Endothelial cell (in vitro differentiated cells): ENCODE data around the gene CELF5. TPM values are rescaled to one million over a fixed set of nuclear protein-coding genes. Genes with fewer than 3 reads are reported as not detected.

Experiments
- DNase-seq: peaks from one replicate; pipeline ENCODE4 v3.0.0; 2021; ENCODE audit warnings: low spot score
- H3K27ac Mint-ChIP-seq: one replicate; pipeline ENCODE4 v1.8.0; 2021; ENCODE audit warnings: mixed read lengths, inconsistent platforms; ENCODE audit not compliant: unreplicated experiment
- H3K27me3 Mint-ChIP-seq: one replicate; pipeline ENCODE4 v1.8.0; 2021; ENCODE audit warnings: mild to moderate bottlenecking, moderate library complexity, mixed read lengths, inconsistent platforms; ENCODE audit not compliant: unreplicated experiment
- H3K36me3 Mint-ChIP-seq: one replicate; pipeline ENCODE4 v1.8.0; 2021; ENCODE audit warnings: mild to moderate bottlenecking, low read depth, mixed read lengths, inconsistent platforms; ENCODE audit not compliant: unreplicated experiment
- H3K4me1 Mint-ChIP-seq: one replicate; pipeline ENCODE4 v1.8.0; 2021; ENCODE audit warnings: mild to moderate bottlenecking, mixed read lengths, inconsistent platforms; ENCODE audit not compliant: unreplicated experiment
- H3K4me3 Mint-ChIP-seq: one replicate; pipeline ENCODE4 v1.8.0; 2021; ENCODE audit warnings: mild to moderate bottlenecking, mixed read lengths, inconsistent platforms; ENCODE audit not compliant: unreplicated experiment
- H3K9me3 Mint-ChIP-seq: one replicate; pipeline ENCODE4 v1.8.0; 2021; ENCODE audit warnings: mixed read lengths, inconsistent platforms; ENCODE audit not compliant: unreplicated experiment
- total RNA-seq: library from RNA; stranded (reverse); fragmentation: NEBNext Ultra II Directional; extraction: Animal tissue kit (Norgen Biotek cat#: 25700); gene quantifications from one replicate; pipeline ENCODE4 v1.2.1, GENCODE V29; 2021; ENCODE audit not compliant: unreplicated experiment
- TF ChIP-seq, protein P1 (sequence below): fragments of 200-600 bp; sonication (generic); IDR thresholded peaks from one replicate; pipeline ENCODE4 v1.5.0; 2021; ENCODE audit warnings: antibody characterized with exemption; ENCODE audit not compliant: unreplicated experiment

Gene CELF5
- total RNA-seq, 1 donor from 2014 or later = 0.38 TPM

DNA sequence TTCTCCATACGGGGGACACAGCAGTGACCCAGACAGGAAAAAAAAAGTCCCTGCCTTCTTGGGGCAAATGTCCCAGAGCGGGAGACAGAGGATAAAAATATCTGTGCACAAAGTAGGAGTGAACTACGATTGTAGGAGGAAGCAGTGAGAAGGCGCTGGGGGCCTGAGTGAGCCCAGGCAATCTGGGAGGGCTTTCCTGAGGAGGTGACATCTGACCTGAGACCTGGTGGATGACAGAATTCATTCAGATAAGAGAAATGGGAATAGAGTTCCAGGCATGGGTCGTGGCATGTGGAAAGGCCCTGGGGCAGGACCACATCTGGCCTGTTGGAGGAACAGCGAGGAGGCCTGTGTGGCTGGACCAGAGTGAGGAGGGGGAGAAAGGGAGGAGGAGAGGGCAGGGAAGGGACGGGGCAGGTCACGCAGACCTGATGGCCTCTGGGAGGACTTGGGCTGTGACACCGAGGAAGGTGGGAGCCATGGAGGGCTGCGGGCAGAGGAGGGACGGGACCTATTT, 91.7 kb downstream of the CELF5 start:
- Mint-ChIP-seq H3K36me3 (no peaks in the 10 kb centered on the region), H3K9me3 (no peaks in the 10 kb centered on the region), H3K4me1 (no peaks in the 10 kb centered on the region), H3K27ac (no peak overlapping the region), H3K4me3 (no peak overlapping the region), H3K27me3 (peaks cover 4% of the 10 kb centered on the region)
- TF ChIP-seq, protein P1, sequence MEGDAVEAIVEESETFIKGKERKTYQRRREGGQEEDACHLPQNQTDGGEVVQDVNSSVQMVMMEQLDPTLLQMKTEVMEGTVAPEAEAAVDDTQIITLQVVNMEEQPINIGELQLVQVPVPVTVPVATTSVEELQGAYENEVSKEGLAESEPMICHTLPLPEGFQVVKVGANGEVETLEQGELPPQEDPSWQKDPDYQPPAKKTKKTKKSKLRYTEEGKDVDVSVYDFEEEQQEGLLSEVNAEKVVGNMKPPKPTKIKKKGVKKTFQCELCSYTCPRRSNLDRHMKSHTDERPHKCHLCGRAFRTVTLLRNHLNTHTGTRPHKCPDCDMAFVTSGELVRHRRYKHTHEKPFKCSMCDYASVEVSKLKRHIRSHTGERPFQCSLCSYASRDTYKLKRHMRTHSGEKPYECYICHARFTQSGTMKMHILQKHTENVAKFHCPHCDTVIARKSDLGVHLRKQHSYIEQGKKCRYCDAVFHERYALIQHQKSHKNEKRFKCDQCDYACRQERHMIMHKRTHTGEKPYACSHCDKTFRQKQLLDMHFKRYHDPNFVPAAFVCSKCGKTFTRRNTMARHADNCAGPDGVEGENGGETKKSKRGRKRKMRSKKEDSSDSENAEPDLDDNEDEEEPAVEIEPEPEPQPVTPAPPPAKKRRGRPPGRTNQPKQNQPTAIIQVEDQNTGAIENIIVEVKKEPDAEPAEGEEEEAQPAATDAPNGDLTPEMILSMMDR = no peak
- no peak for DNase-seq

DNA sequence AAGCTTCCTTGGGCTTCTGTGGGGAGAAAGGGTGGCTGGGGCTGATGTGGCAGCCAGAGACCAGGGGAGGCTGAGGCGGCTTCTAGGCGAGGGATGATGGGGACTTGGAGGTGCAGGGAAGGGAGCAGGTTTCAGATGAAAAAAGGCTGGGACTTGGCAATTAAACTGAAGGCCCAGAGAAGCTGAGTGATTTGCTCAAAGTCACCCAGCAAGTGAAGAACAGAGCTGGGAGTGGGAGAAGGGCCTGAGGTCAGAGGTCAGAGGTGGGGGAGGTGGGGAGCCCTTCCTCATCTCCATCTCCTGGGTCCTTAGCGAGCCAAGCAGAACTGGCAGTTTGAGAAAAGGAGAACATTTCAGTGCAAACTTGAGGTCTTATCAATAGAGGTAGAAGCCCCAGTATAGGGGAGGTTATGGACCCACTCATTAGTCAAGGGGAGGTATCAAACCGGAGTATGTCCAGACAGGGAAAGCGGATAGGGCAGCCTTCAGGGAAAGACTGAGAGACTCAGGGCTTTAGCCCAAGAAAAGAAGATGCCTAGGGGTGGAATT, 92.3 kb downstream of the CELF5 start:
- Mint-ChIP-seq H3K4me3 (no peak overlapping the region), H3K4me1 (no peaks in the 10 kb centered on the region), H3K9me3 (no peaks in the 10 kb centered on the region), H3K27me3 (peaks cover 4% of the 10 kb centered on the region), H3K36me3 (no peaks in the 10 kb centered on the region), H3K27ac (no peak overlapping the region)
- no peak for DNase-seq
- TF ChIP-seq, protein P1 = no peak

DNA sequence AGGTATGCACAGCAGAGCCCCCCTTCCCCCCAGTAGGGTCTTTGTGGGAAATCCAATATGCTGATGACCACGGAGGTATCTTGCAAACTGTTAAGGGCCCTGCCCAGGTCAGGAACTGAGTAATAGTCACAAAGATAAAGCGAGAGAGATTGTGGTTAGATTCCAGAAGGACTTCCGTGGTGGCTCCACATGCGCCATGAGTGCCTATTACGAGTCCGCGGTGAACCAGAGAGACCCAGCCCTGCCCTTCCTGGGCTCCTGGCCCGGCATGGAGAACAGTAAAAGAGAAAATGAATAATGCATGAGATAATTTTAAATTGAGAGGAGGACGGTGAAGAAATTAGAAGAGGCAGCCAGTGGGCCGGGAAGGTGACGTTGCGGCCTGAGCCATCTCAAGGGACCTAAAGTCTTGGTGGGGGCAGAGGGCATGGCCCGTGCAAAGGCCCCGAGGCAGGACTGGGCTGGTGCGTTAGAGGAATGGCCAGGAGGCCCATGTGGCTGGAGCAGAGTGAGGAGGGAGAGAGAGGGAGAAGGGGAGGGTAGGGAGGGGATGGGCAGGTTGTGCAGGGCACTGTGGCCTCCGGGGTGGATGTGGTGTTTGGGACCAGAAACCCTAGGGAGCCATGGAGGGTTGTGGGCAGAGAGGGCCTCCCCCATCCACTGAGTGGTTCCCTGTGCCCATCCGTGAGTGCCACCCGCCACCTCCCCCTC, 95.3 kb downstream of the CELF5 start:
- TF ChIP-seq, protein P1 = no peak
- Mint-ChIP-seq H3K4me1 (no peaks in the 10 kb centered on the region), H3K36me3 (peaks cover 3% of the 10 kb centered on the region), H3K27me3 (peaks cover 12% of the 10 kb centered on the region), H3K4me3 (no peak overlapping the region), H3K9me3 (no peaks in the 10 kb centered on the region), H3K27ac (peak overlapping the region; percentile 77)
- DNase-seq = no peak

DNA sequence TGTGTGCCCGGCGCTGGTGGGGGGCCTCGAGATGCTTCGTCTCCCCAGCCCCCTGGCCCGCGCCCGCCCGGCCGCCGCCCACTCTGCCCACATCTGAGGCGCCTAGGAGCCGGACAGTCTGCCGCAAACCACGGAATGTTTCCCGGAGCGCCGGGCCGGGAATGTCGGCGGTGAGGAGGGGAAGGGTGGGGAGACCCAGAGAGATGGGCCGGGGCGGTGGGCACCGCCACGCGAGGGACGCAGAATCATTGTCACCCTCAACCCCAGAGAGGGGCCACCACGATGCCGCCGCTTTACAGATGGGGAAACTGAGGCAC, 95.9 kb downstream of the CELF5 start:
- peaks cover 3% of the 10 kb centered on the region for H3K36me3 Mint-ChIP-seq
- no peaks in the 10 kb centered on the region for H3K4me1 Mint-ChIP-seq
- TF ChIP-seq, protein P1 = no peak
- H3K27me3 Mint-ChIP-seq = peaks cover 13% of the 10 kb centered on the region
- H3K9me3 Mint-ChIP-seq = no peaks in the 10 kb centered on the region
- no peak overlapping the region for H3K27ac Mint-ChIP-seq
- no peak overlapping the region for H3K4me3 Mint-ChIP-seq
- DNase-seq = no peak

DNA sequence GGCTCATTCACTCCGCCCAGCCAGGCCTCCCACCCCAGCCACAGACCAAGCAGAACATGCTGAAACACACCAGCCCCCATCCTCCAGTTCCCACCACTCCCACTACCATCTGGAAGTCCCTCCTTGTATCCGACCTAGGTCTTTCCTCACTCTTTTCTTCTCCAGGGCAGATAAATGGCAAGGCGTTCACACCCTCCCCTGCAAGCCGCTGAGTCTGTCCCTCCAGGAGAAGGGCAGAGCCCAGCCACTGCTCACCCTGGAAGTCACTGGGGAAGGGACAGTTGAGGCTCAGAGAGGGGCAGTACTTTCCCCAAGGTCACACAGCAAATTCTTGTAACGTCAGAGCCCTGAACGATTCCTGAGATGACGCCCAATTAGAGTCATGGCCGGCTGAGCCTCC, 96.4 kb downstream of the CELF5 start:
- H3K27ac Mint-ChIP-seq = no peak overlapping the region
- H3K4me1 Mint-ChIP-seq = no peaks in the 10 kb centered on the region
- no peak overlapping the region for H3K4me3 Mint-ChIP-seq
- TF ChIP-seq, protein P1 = no peak
- peaks cover 3% of the 10 kb centered on the region for H3K36me3 Mint-ChIP-seq
- peaks cover 13% of the 10 kb centered on the region for H3K27me3 Mint-ChIP-seq
- DNase-seq = no peak
- H3K9me3 Mint-ChIP-seq = no peaks in the 10 kb centered on the region
